ENCODE results near the gene ENO4. TPM values are rescaled to one million over a fixed set of nuclear protein-coding genes. Genes with fewer than 3 reads are reported as not detected.

ENO4 gene
- polyA plus RNA-seq, 3 donors = not detected

DNA sequence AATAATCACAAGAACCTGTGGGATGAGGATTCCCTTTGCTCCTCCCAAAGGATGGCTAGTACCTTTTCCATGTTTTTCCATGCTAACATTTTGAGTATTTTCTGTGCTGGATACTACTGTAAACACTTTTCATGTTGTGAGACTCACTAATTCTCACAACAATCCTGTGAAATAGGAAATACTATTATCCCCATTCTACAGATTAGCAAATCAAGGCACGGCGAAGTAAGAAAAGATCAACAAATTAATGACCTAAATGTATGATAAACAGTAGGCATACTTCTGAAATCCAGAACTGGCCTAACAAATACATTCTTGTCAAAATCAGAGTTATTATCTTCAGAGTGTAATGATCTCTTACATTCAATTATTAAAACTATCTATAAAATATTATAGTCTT, 69.3 kb downstream of the ENO4 start:
- no peaks in the 10 kb centered on the region for H3K27me3 ChIP-seq (ENCODE audit: control insufficient read depth in 2 of 2, insufficient read depth in 2 of 2, low read length in 2 of 2)
- no peak overlapping the region for H3K4me3 ChIP-seq (replicated peaks in 1 of 3; ENCODE audit: low read depth in 2 of 3, low read length in 3 of 3)
- no peak overlapping the region for H3K27ac Mint-ChIP-seq
- intact Hi-C loops (cut with micrococcal nuclease) = no loop called here
- no peak overlapping the region for H3K4me3 Mint-ChIP-seq
- no peak for DNase-seq
- H3K36me3 Mint-ChIP-seq = peaks cover 62 to 74% of the 10 kb centered on the region in 2 donors
- TF ChIP-seq, protein P1, sequence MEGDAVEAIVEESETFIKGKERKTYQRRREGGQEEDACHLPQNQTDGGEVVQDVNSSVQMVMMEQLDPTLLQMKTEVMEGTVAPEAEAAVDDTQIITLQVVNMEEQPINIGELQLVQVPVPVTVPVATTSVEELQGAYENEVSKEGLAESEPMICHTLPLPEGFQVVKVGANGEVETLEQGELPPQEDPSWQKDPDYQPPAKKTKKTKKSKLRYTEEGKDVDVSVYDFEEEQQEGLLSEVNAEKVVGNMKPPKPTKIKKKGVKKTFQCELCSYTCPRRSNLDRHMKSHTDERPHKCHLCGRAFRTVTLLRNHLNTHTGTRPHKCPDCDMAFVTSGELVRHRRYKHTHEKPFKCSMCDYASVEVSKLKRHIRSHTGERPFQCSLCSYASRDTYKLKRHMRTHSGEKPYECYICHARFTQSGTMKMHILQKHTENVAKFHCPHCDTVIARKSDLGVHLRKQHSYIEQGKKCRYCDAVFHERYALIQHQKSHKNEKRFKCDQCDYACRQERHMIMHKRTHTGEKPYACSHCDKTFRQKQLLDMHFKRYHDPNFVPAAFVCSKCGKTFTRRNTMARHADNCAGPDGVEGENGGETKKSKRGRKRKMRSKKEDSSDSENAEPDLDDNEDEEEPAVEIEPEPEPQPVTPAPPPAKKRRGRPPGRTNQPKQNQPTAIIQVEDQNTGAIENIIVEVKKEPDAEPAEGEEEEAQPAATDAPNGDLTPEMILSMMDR (IDR thresholded peaks at IDR 0.05) = no peak
- WGBS (ENCODE audit: insufficient coverage) = no CpG with 5 or more reads among the region's 2 CpGs
- H3K9ac ChIP-seq (ENCODE audit: insufficient read depth, low read length, poor library complexity, severe bottlenecking) = no peak overlapping the region
- H3K4me1 ChIP-seq (ENCODE audit: control insufficient read depth in 1 of 2, insufficient read depth in 2 of 2, low read length in 2 of 2) = peaks cover 2 to 4% of the 10 kb centered on the region in 2 donors
- H3K9me3 ChIP-seq (replicated peaks in 1 of 2; ENCODE audit: control insufficient read depth in 1 of 2, insufficient read depth in 1 of 2, low read length in 2 of 2) = no peaks in the 10 kb centered on the region
- no peak overlapping the region for H3K27ac ChIP-seq (ENCODE audit: low read depth in 1 of 2, low read length in 2 of 2)
- H3K9me3 Mint-ChIP-seq = peaks cover 0 to 2% (median 0%) of the 10 kb centered on the region in 7 donors
- no peaks in the 10 kb centered on the region for H4K20me1 ChIP-seq (ENCODE audit: insufficient read depth, low read length)
- H3K36me3 ChIP-seq (replicated peaks in 1 of 2; ENCODE audit: control insufficient read depth in 1 of 2, insufficient read depth in 2 of 2, low read length in 2 of 2) = peaks cover 51 to 92% of the 10 kb centered on the region in 2 donors
- H3K4me2 ChIP-seq (replicated peaks; ENCODE audit: extremely low read depth, low read length, poor library complexity, severe bottlenecking) = no peak overlapping the region
- peaks cover 0 to 2% (median 0%) of the 10 kb centered on the region in 3 donors for H3K27me3 Mint-ChIP-seq (ENCODE audit: low read depth in 3 of 3)
- peaks cover 11% of the 10 kb centered on the region for H3K4me1 Mint-ChIP-seq
- H3K79me2 ChIP-seq (ENCODE audit: insufficient read depth, low read length) = no peaks in the 10 kb centered on the region
- no peak overlapping the region for H2AFZ ChIP-seq (ENCODE audit: insufficient read depth, low read depth, low read length, poor library complexity, severe bottlenecking)

DNA sequence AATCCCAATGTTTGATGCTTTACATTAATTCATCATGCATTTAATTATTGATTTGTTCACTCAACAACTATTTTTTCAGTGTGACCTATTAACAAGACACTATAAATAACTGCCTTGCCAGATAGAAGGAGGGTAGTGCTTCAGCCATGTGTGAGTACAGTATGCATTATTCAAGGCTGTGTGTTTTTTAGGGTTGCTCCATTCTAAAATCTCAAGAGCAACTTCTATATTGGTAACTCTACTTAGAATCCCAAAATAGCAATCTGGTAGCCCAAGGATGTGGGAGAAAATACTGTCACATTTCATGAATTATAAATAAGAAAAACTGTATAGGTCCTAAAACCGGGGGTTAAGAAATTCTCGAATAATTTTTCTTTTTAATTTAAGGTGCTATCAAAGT, 69.9 kb downstream of the ENO4 start:
- intact Hi-C loops (cut with micrococcal nuclease) = no loop called here
- H2AFZ ChIP-seq (ENCODE audit: insufficient read depth, low read depth, low read length, poor library complexity, severe bottlenecking) = no peak overlapping the region
- no peaks in the 10 kb centered on the region for H3K79me2 ChIP-seq (ENCODE audit: insufficient read depth, low read length)
- peaks cover 58 to 74% of the 10 kb centered on the region in 2 donors for H3K36me3 Mint-ChIP-seq
- H3K4me1 ChIP-seq (ENCODE audit: control insufficient read depth in 1 of 2, insufficient read depth in 2 of 2, low read length in 2 of 2) = peaks cover 2 to 4% of the 10 kb centered on the region in 2 donors
- DNase-seq = no peak
- H3K9ac ChIP-seq (ENCODE audit: insufficient read depth, low read length, poor library complexity, severe bottlenecking) = no peak overlapping the region
- H3K4me3 Mint-ChIP-seq = no peak overlapping the region
- H3K27me3 ChIP-seq (ENCODE audit: control insufficient read depth in 2 of 2, insufficient read depth in 2 of 2, low read length in 2 of 2) = no peaks in the 10 kb centered on the region
- no peak overlapping the region for H3K4me2 ChIP-seq (replicated peaks; ENCODE audit: extremely low read depth, low read length, poor library complexity, severe bottlenecking)
- H3K27me3 Mint-ChIP-seq (ENCODE audit: low read depth in 3 of 3) = peaks cover 0 to 2% (median 0%) of the 10 kb centered on the region in 3 donors
- WGBS (ENCODE audit: insufficient coverage) = no CpG with 5 or more reads among the region's 2 CpGs
- H3K4me1 Mint-ChIP-seq = peaks cover 11% of the 10 kb centered on the region
- H3K9me3 Mint-ChIP-seq = peaks cover 0 to 2% (median 0%) of the 10 kb centered on the region in 7 donors
- H3K27ac ChIP-seq (ENCODE audit: low read depth in 1 of 2, low read length in 2 of 2) = no peak overlapping the region
- H3K4me3 ChIP-seq (replicated peaks in 1 of 3; ENCODE audit: low read depth in 2 of 3, low read length in 3 of 3) = no peak overlapping the region
- H3K9me3 ChIP-seq (replicated peaks in 1 of 2; ENCODE audit: control insufficient read depth in 1 of 2, insufficient read depth in 1 of 2, low read length in 2 of 2) = no peaks in the 10 kb centered on the region
- H3K36me3 ChIP-seq (replicated peaks in 1 of 2; ENCODE audit: control insufficient read depth in 1 of 2, insufficient read depth in 2 of 2, low read length in 2 of 2) = peaks cover 50 to 92% of the 10 kb centered on the region in 2 donors
- TF ChIP-seq, protein P1 (IDR thresholded peaks at IDR 0.05) = no peak
- no peaks in the 10 kb centered on the region for H4K20me1 ChIP-seq (ENCODE audit: insufficient read depth, low read length)
- no peak overlapping the region for H3K27ac Mint-ChIP-seq
